Activated naive CD4-positive, alpha-beta T cell treated with Interleukin-2 at 50 U/mL for 16 hours (primary cell): ENCODE measurements around the gene TNFAIP2.

Experiments used
- DNase-seq: peaks from one replicate; pipeline ENCODE4 v3.0.0-alpha.2; 2020

Gene TNFAIP2

GRCh38 chr14:103123634-103124500 is 606 bp downstream of the TNFAIP2 start:
- no peak for DNase-seq

DNA sequence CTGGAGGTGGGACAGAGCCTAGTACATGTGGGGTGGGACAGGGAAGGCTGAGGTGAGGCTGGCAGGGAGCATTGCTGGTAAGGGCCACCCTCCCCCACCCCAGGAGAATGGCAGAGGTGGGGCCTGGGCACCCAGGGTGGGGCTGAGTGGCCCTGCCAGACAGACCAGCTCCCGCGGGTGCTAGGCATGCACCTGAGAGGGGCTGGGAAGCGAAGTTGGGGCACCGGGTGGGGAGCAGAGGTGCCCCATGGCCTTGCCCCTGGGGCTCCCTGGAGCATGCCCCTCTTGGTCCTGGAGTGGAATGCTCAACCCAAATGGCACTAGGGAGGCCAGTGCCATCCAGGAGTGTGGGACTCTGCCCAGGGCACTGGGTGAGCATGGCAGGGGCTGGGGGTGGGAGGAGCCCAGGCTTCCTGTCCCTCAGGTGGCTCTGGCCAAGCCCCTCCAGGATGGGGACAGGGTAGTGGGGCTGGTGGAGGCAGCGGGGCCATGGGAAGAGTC is 1.3 kb downstream of the TNFAIP2 start:
- no peak for DNase-seq

DNA sequence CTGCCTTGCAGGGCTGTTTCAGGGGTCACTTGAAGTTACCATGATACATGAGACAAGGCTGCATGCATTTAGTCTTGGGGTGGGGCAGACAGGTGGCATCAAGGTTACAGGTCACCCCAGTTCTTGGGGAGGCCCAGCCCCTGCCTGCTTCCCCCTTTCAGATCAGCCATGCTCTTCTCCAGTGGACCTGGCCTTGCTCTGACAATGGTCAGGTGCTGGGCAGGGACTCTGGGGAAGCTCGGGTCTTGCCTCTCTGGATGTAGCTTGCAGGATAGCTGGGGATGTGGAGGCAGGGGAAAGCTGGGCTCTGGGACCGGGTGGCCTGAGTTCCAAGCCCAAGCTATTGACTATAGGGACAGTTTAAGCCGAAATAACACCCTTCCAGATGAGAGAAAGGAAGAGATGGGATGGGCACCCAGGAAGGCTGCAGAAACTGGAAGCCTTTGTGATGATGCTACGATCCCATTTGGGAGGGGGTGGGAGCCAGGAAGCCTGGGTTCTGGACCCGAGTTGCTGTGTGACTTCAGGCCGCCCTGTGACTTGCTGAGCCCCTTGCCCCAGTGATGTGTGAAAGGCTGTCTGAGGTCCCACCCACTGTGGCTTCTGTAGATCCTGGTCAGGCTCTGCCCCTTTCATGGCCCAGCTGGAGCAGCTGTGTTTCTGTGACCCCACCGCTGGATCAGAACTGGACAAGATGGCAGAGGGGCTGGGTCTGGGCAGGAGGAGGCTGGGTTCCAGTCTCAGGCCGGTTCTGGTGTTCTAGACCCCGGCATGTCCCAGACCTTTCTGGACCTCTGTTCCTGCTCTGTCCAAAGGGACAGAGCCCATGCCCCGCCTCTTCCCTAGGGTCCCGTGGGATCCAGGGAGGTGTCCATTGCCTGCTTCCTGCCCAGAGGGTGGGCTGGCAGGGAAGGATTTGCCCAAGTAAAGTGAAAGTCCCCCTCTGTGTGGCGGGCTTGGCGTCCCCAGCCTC is 2.1 kb downstream of the TNFAIP2 start:
- no peak for DNase-seq

- no peak for DNase-seq
Measured at GRCh38 chr14:103126088-103126872, 3.0 kb downstream of the TNFAIP2 start.

- no peak for DNase-seq
Measured at GRCh38 chr14:103126873-103127304, 3.6 kb downstream of the TNFAIP2 start.

- no peak for DNase-seq
Measured at GRCh38 chr14:103127356-103127755, 4.1 kb downstream of the TNFAIP2 start.

- DNase-seq = no peak
Measured at GRCh38 chr14:103127861-103128598, 4.8 kb downstream of the TNFAIP2 start.

- no peak for DNase-seq
Measured at GRCh38 chr14:103128631-103129300, 5.5 kb downstream of the TNFAIP2 start.

DNA sequence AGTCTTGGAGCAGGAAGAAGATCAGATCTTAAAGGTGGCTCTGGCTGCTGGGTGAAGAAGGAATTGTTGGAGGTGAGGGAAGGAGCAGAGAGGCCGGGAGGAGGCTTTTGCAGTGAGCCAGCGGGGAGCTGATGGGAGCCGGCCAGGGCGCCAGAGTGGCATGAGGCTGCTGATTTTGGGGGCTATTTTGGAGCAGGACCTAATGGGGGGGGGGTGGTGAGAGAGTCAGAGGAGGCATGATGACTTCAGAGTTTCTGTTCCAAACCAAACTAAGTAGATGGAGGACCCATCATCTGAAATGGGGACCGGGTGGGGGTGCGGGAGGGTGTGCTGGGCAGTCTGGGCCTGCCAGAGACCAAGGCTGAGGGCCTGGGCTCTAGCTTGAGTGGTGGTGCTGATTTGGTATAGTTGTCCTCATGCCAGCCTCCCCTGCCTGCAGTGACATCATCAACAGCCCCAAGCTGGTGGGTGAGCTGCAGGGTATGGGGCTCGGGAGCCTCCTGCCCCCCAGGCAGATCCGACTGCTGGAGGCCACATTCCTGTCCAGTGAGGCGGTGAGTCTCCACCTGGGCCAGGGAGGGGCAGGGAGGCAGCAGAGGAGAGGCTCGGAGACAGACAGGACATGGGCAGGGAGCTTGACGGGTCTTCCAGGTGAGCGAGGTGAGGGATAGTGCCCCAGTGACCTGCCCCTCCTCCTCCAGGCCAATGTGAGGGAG is 6.2 kb downstream of the TNFAIP2 start:
- no peak for DNase-seq

- DNase-seq = no peak
Measured at GRCh38 chr14:103130017-103130764, 6.9 kb downstream of the TNFAIP2 start.

DNA sequence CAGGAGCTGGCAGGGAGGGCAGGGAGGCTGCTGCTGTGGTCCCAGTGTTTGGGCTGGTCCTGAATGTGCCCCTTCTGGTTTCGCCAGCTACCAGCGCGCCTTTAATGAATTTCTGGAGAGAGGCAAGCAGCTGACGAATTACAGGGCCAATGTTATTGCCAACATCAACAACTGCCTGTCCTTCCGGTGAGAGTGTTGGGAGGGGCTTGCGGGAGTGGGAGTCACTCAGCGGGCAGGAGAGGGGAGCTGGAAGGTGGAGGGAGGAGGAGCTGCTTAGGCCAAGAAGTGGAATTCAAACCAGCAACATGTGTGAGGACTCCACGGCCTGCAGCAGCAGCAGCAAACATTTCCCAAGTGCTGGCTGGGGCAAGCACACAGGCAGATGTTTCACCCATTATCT is 7.7 kb downstream of the TNFAIP2 start:
- no peak for DNase-seq

DNA sequence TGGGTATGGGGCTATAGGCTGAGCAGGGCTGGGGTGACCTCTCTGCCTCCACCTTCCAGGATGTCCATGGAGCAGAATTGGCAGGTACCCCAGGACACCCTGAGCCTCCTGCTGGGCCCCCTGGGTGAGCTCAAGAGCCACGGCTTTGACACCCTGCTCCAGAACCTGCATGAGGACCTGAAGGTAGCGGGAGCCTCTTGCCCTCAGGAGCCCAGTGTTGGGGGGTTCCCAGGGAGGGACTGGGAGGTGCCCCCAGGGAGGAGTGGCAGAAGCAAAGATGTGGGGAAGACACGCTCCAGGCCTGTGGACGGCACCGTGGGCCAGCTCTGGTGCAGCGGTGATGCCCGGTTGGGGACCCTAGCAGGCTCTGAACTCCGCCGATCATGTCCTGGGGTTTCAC is 8.3 kb downstream of the TNFAIP2 start:
- no peak for DNase-seq

DNA sequence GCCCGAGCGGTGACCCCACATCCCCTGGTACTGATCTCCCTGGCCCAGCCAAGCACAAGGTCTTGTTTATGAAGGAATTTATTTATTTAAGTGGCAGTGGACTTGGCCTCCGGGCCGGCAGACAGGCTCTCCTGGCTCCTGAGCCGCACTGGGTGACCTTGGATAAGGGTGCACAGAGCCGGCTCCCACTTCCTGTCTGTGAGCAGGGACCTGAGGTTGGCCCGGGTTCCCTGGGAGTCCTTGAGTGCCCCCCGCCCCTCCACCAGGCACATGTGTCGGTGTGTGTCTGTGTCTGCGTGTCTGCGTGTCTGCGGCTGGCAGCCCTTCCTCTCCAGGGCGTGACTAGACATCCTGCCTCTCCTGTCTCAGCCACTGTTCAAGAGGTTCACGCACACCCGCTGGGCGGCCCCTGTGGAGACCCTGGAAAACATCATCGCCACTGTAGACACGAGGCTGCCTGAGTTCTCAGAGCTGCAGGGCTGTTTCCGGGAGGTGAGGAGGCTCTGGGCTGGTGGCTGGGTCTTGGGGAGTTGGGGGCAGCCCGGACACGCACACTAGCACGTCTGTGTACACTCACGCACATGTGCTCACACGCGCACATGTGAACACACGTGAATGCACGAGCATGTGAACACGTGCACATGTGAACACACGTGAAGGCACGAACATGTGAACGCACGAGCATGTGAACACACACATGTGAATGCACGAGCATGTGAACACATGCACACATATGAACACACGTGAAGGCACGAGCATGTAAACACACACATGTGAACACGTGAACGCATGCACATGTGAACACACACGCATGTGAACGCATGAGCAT is 9.3 kb downstream of the TNFAIP2 start:
- DNase-seq = no peak

DNA sequence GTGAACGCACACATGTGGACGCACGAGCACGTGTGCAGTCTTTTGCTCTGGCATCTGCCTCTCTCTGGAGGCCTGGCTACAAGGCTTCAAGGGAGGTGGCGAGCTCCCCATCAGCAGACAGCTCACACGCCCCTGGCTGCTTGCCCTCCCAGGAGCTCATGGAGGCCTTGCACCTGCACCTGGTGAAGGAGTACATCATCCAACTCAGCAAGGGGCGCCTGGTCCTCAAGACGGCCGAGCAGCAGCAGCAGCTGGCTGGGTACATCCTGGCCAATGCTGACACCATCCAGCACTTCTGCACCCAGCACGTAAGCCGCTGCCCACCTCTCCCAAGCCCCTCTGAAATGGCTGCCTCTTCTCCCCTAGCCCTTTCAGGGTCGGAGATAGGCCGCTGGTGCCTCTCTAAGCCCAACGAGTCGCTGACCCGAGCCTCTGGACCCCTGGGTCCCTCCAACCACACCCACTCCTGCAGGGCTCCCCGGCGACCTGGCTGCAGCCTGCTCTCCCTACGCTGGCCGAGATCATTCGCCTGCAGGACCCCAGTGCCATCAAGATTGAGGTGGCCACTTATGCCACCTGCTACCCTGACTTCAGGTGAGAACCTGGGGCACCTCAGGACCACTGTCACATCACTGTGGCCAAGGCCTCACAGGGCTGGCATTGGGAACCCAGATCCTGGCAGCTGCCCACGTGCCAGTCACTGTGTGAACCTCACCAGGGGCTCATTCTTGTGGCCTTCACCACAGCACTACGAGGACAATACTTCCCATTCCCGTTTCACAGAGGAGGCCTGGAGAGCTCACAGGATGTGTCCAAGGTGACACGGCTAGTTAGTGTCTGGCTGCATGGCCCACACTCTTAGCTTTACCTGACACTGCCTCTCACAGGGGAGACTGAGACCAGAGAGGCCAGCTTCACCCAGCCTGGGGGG is 10.2 kb downstream of the TNFAIP2 start:
- no peak for DNase-seq

DNA sequence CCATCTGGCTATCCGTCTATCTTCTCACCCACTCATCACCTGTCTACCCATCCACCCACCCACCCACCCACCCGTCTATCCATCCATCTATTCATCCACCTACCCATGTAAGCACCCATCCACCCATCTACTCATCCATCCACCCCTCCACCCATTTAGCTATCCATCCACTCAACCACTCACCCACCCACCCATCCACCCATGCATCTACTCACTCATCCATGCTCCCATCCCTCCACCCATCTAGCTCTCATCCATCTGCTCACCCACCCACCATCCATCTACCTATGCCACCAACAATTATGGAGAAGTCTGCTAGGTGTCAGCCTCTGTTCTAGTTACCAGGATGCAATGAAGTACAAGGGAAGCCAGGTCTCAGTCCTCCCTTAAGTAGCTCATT is 11.1 kb downstream of the TNFAIP2 start:
- DNase-seq = no peak

- DNase-seq = no peak
Measured at GRCh38 chr14:103134919-103135318, 11.7 kb downstream of the TNFAIP2 start.

GRCh38 chr14:103135333-103136260 is 12.3 kb downstream of the TNFAIP2 start:
- no peak for DNase-seq
